Calu3 (cell line): ENCODE data around the gene CALHM4. TPM values are rescaled to one million over a fixed set of nuclear protein-coding genes. Genes with fewer than 3 reads are reported as not detected.

ENCODE experiments used
- BruUV-seq: library from RNA; stranded (reverse); fragments of 400-500 nt; replicated peaks from 2 replicates; lab custom pipeline; 2021; lab: Mats Ljungman, UMichigan
- CTCF ChIA-PET: fragments of 300-600 bp; sonication (Branson Sonifier 250); formaldehyde crosslinking; loops from one replicate; lab custom pipeline; 2022; ENCODE audit warnings: antibody characterized with exemption; lab: Charles Lee
- DNase-seq: peaks from one replicate; pipeline ENCODE4 v3.0.0; 2022
- H3K27ac Mint-ChIP-seq: one replicate; pipeline ENCODE4 v1.8.0; 2022; ENCODE audit warnings: mixed read lengths; ENCODE audit not compliant: unreplicated experiment
- H3K27me3 Mint-ChIP-seq: one replicate; pipeline ENCODE4 v1.8.0; 2022; ENCODE audit warnings: mixed read lengths; ENCODE audit not compliant: unreplicated experiment
- H3K36me3 Mint-ChIP-seq: one replicate; pipeline ENCODE4 v1.8.0; 2022; ENCODE audit warnings: mild to moderate bottlenecking, moderate library complexity, mixed read lengths; ENCODE audit not compliant: insufficient read depth, unreplicated experiment
- H3K4me1 Mint-ChIP-seq: one replicate; pipeline ENCODE4 v1.8.0; 2022; ENCODE audit warnings: mild to moderate bottlenecking, low read depth, mixed read lengths; ENCODE audit not compliant: unreplicated experiment
- H3K4me3 Mint-ChIP-seq: one replicate; pipeline ENCODE4 v1.8.0; 2022; ENCODE audit warnings: mild to moderate bottlenecking, low read depth, moderate library complexity, mixed read lengths; ENCODE audit not compliant: unreplicated experiment
- H3K9me3 Mint-ChIP-seq: one replicate; pipeline ENCODE4 v1.8.0; 2022; ENCODE audit warnings: low read depth, mixed read lengths; ENCODE audit not compliant: unreplicated experiment
- intact Hi-C: fragments of 100-400 bp; cut with micrococcal nuclease; formaldehyde crosslinking; loops from one replicate; pipeline ENCODE4 v1.10.0; 2022; ENCODE audit not compliant: unreplicated experiment
- total RNA-seq: library from RNA; stranded (reverse); gene quantifications from 2 replicates; pipeline ENCODE4 v1.2.3, GENCODE V29; 2022
- TF ChIP-seq, protein P1 (sequence below): fragments of 200-600 bp; IDR thresholded peaks from one replicate; pipeline ENCODE4 v1.8.0; 2022; ENCODE audit warnings: antibody characterized with exemption; ENCODE audit not compliant: unreplicated experiment

CALHM4 gene
- total RNA-seq, 1 experiment from 2014 or later = not detected

DNA sequence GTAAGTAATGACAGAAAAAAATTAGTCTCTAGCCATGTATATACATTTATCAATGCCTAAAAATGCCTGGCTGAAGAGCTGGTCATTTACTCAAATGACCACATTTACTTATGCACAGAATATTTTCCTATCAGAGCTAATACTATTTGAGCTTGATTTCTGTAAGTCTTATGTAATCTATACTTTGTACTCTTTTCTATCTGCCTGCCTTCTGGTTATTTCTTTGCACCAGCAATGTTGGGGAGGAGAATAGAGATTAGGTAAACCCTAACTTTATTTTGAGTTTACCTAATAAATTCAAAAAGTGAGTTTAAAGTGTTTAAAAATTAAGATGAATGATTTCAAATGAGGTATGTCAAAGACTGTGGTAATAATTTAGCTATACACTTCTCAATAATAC is 38.4 kb upstream of the CALHM4 start:
- CTCF ChIA-PET = no interaction called here
- TF ChIP-seq, protein P1, sequence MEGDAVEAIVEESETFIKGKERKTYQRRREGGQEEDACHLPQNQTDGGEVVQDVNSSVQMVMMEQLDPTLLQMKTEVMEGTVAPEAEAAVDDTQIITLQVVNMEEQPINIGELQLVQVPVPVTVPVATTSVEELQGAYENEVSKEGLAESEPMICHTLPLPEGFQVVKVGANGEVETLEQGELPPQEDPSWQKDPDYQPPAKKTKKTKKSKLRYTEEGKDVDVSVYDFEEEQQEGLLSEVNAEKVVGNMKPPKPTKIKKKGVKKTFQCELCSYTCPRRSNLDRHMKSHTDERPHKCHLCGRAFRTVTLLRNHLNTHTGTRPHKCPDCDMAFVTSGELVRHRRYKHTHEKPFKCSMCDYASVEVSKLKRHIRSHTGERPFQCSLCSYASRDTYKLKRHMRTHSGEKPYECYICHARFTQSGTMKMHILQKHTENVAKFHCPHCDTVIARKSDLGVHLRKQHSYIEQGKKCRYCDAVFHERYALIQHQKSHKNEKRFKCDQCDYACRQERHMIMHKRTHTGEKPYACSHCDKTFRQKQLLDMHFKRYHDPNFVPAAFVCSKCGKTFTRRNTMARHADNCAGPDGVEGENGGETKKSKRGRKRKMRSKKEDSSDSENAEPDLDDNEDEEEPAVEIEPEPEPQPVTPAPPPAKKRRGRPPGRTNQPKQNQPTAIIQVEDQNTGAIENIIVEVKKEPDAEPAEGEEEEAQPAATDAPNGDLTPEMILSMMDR = no peak
- Mint-ChIP-seq H3K4me3 (no peak overlapping the region), H3K9me3 (no peaks in the 10 kb centered on the region), H3K36me3 (no peaks in the 10 kb centered on the region), H3K27me3 (peaks cover 34% of the 10 kb centered on the region), H3K4me1 (peaks cover 8% of the 10 kb centered on the region), H3K27ac (no peak overlapping the region)
- no TSS peak for BruUV-seq
- intact Hi-C loops = no loop called here
- DNase-seq = no peak

DNA sequence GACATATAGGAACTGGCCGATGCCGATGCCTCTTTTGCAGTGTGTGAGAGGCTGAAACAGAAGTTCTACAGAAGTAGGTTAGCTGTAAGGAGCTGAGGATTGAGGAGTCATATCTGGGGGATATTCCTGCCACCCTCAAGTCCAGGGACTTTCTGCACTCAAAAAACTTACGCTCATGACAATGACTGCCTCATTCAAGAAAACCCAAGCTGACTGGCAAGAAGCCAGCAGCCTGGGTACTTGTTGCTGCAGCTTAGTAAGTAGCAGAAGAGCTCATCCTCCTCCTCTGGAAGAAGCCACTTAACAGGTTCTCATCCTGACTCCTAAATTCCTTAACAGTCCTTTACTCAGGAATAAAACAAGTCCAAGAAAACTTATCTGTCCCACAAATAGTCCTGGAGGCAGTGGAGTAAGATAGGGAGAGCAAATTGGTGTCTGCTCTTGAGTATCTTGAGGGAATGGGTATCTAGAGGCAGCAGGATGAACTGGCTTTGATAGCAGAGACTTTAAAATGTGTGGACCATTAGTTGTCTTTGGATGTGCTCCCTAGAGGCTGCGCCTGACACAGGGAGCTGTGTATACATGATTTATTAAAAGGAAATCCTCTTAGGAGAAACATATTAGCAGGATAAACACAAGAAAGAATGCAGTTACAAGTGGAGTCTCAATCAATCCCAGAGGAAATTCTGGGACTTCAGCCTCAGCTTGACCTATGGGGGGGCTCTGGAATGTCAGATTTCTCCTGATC is 34.8 kb upstream of the CALHM4 start:
- no peak for DNase-seq
- H3K4me3 Mint-ChIP-seq = no peak overlapping the region
- H3K36me3 Mint-ChIP-seq = no peaks in the 10 kb centered on the region
- TF ChIP-seq, protein P1 = no peak
- H3K9me3 Mint-ChIP-seq = no peaks in the 10 kb centered on the region
- CTCF ChIA-PET = interaction anchor here (1.1 kb wide), 1 partner anchor 68 kb away, joined by 3 read pairs; no protein-coding TSS in a partner anchor
- H3K27ac Mint-ChIP-seq = no peak overlapping the region
- no peaks in the 10 kb centered on the region for H3K4me1 Mint-ChIP-seq
- peaks cover 25% of the 10 kb centered on the region for H3K27me3 Mint-ChIP-seq
- intact Hi-C loops = no loop called here
- BruUV-seq = no TSS peak

DNA sequence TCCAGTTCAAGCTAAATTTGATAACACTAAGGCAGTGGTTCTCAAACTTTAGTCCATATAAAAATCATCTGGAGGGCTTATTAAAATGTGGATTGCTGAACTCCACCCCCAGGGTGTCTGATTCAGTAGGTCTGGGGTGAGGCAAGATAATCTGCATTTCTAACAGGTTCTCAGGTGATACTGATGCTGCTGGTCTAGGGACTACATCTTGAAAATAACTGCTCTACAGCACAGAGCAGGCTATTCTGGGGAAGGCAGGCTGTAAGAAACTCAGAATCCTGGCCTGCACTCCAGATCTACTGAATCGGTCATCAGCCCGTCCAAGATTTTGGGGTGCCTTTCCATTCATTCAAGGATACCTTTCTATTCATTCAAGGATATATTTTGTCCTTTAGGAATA is 30.7 kb upstream of the CALHM4 start:
- TF ChIP-seq, protein P1 = no peak
- BruUV-seq = no TSS peak
- intact Hi-C loops = no loop called here
- Mint-ChIP-seq H3K27ac (no peak overlapping the region), H3K36me3 (no peaks in the 10 kb centered on the region), H3K4me3 (no peak overlapping the region), H3K27me3 (peaks cover 14% of the 10 kb centered on the region), H3K9me3 (no peaks in the 10 kb centered on the region), H3K4me1 (no peaks in the 10 kb centered on the region)
- DNase-seq = no peak
- CTCF ChIA-PET = interaction anchor here (0.8 kb wide), 1 partner anchor 38 kb away, joined by 3 read pairs; no protein-coding TSS in a partner anchor

DNA sequence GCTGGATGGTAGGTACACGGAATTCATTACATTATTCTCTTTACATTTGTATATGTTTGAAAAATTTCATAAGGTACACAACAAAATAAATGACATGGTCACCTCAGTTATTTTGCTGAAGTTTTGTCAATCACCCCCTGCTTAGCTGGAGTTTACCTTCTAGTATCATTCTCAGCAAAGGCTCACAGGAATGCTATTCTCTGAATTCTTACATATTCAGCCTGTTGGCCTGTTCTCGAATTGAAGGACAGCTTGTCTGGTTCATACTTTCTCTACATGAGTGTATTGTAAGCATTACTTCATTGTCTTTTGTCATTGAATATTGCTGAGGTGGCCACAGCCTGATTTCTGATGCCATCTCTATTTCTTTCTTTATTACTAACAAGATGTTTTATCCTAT is 29.3 kb upstream of the CALHM4 start:
- DNase-seq = no peak
- peaks cover 8% of the 10 kb centered on the region for H3K4me1 Mint-ChIP-seq
- H3K9me3 Mint-ChIP-seq = no peaks in the 10 kb centered on the region
- H3K27ac Mint-ChIP-seq = no peak overlapping the region
- no TSS peak for BruUV-seq
- peaks cover 1% of the 10 kb centered on the region for H3K27me3 Mint-ChIP-seq
- TF ChIP-seq, protein P1 = no peak
- H3K36me3 Mint-ChIP-seq = no peaks in the 10 kb centered on the region
- CTCF ChIA-PET = no interaction called here
- intact Hi-C loops = no loop called here
- H3K4me3 Mint-ChIP-seq = no peak overlapping the region
